Endothelial cell of umbilical vein (primary cell): Measurements from ENCODE around the gene OR51A2.

Experiments
- EZH2 ChIP-seq: IDR thresholded peaks from 2 replicates; pipeline ENCODE4 v1.6.1; 2012; ENCODE audit warnings: borderline replicate concordance, low read depth, mild to moderate bottlenecking, moderate library complexity, low read length, inconsistent platforms; ENCODE audit not compliant: severe bottlenecking
- JUN ChIP-seq: IDR thresholded peaks from 2 replicates; pipeline ENCODE4 v1.6.1; 2011; ENCODE audit warnings: borderline replicate concordance, low read depth; ENCODE audit not compliant: insufficient read length, insufficient read depth
- MYC ChIP-seq: IDR thresholded peaks from one replicate; pipeline ENCODE4 v1.6.1; 2011; ENCODE audit warnings: mild to moderate bottlenecking, low read depth, low read length
- POLR2AphosphoS5 ChIP-seq: IDR thresholded peaks from 2 replicates; pipeline ENCODE4 v1.6.1; 2012; ENCODE audit warnings: low read depth, mild to moderate bottlenecking, control low read depth, low read length, moderate library complexity; ENCODE audit not compliant: insufficient read depth
- TF ChIP-seq, protein P1 (sequence below), 2 donors: IDR thresholded peaks; 1 replicate in 1 of 2; 2 replicates in 1 of 2; pipeline ENCODE4 v1.5.1; 2011; ENCODE audit warnings: low read length in 2 of 2, mild to moderate bottlenecking in 2 of 2, moderate library complexity in 2 of 2, control low read depth in 1 of 2, inconsistent platforms in 1 of 2, low read depth in 1 of 2; ENCODE audit not compliant: insufficient read depth in 1 of 2; ENCODE audit errors: extremely low read depth in 1 of 2

DNA sequence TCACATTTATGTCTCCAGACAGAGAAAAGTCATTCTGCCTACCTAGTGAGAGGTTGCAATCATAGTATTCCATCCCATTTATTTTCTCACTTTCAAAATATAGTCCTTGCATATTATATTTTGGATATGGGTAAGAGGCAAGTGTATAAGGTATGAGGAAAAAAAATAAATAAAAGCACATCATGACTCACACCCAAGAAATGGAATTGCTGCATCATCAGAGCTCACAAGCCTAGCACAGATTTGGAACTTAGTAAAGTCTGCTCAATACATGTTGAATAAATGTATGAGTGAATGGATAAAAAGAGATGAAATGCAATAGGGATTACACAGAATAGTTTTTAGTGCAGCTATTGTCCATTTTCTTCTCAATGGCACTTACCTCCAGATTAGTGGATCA, 28.9 kb downstream of the OR51A2 start:
- TF ChIP-seq, protein P1, sequence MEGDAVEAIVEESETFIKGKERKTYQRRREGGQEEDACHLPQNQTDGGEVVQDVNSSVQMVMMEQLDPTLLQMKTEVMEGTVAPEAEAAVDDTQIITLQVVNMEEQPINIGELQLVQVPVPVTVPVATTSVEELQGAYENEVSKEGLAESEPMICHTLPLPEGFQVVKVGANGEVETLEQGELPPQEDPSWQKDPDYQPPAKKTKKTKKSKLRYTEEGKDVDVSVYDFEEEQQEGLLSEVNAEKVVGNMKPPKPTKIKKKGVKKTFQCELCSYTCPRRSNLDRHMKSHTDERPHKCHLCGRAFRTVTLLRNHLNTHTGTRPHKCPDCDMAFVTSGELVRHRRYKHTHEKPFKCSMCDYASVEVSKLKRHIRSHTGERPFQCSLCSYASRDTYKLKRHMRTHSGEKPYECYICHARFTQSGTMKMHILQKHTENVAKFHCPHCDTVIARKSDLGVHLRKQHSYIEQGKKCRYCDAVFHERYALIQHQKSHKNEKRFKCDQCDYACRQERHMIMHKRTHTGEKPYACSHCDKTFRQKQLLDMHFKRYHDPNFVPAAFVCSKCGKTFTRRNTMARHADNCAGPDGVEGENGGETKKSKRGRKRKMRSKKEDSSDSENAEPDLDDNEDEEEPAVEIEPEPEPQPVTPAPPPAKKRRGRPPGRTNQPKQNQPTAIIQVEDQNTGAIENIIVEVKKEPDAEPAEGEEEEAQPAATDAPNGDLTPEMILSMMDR (IDR thresholded peaks at IDR 0.05; ENCODE audit: extremely low read depth in 1 of 2, insufficient read depth in 1 of 2, low read depth in 1 of 2, low read length in 2 of 2): no peak
- TF ChIP-seq EZH2 (no peak), MYC (no peak), POLR2AphosphoS5 (no peak), JUN (no peak)
